Measurements from ENCODE around the gene GPD2. TPM values are rescaled to one million over a fixed set of nuclear protein-coding genes. Genes with fewer than 3 reads are reported as not detected.
"Not testable (repeated sequence)": the region's sequence is repeated elsewhere in the genome, so short reads cannot be mapped to it uniquely, and the experiment has no call there.

GPD2 gene
- polyA plus RNA-seq, 6 donors from 2014 or later: 5.8 to 11.4 (median 7.5) TPM

DNA sequence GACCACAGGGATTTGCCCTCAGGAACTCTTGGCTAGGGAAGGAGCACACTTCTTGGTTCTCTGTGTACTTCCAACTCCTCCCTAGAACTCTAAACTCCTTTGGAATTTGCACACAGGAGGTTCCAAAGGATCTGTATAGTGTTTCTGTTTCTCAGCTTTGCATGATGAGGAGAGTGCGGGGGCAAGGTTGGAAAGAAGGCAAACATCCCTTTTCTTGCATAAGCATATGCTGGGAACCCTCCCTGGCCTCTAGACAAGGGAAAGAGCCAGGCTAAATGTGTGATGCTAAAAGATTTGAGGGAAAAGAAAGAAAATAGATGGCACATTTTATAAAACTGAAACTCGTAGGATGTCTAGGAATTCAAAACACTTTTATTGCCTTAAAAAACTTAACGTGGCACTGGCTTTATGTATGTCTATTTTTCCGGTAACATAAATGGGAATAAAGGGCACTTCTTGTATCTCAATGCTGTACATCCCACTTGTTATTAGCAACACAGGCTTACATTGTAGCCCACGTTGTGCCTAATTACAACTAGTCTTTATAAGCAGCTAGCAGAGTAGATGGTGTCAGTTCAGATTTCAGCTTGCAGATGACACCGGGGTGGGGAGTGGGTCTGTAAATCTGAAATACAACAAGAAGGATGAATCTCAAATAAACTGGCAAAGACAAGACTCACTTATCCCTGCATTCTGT lies 165.8 kb downstream of the GPD2 start:
- no peak overlapping the region for H3K27ac Mint-ChIP-seq
- H3K4me1 Mint-ChIP-seq: no peaks in the 10 kb centered on the region
- DNase-seq (no peak), ATAC-seq (ENCODE audit: low read depth in 2 of 2) (no peak)
- no peak overlapping the region for H3K4me3 Mint-ChIP-seq
- peaks cover 0 to 6% (median 0%) of the 10 kb centered on the region in 7 donors for H3K9me3 Mint-ChIP-seq
- H3K27me3 Mint-ChIP-seq: peaks cover 5 to 20% (median 15%) of the 10 kb centered on the region in 3 donors
- peaks cover 0 to 5% of the 10 kb centered on the region in 2 donors for H3K36me3 Mint-ChIP-seq

DNA sequence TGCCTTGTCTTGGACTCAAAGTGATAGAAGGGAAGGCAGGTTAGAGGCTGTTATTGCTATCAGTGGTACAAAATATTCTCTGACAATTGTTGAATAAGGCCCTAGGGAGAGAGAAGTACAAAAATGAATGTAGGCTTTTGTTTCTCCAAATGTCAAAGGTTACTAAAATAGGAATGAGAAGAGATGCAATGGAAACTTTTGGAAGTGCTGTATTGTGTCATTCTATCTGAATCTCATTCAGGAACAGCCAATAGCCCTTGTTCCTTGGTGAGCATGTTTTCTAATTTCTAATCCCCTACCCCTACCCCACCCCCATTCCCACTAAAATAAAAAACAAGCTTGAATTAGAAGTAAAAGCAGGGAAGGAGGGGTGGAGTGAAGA lies 166.4 kb downstream of the GPD2 start:
- Mint-ChIP-seq H3K27me3 (peaks cover 5 to 20% (median 15%) of the 10 kb centered on the region in 3 donors), H3K4me3 (no peak overlapping the region), H3K4me1 (no peaks in the 10 kb centered on the region), H3K36me3 (peaks cover 0 to 5% of the 10 kb centered on the region in 2 donors), H3K9me3 (peaks cover 0 to 6% (median 0%) of the 10 kb centered on the region in 7 donors), H3K27ac (no peak overlapping the region)
- DNase-seq (no peak), ATAC-seq (ENCODE audit: low read depth in 2 of 2) (no peak)

DNA sequence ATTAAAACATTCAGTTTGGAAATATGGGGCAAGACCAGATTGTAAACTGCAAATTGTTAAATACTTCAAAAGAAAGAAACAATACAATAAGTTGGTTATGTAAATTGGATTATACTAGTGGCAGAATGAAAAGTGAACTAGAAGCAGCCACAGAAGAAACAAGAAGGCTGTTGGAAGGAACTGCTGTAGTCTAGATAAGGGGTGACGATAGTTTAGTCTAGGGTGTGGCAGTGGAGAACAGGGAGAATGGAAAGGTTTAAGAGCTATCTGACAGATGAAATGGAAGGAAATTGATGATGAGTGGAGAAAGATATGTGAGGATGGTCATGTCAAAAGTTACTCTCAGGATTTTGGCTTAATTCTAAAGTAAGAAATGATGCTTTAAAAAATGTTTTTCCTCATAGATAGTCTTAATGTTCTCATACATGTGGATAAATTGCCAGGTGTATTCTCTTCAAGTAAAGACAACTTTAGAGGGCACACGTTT lies 179.7 kb downstream of the GPD2 start:
- DNase-seq (no peak), ATAC-seq (ENCODE audit: low read depth in 2 of 2) (no peak)
- Mint-ChIP-seq H3K27ac (no peak overlapping the region), H3K27me3 (peaks cover 0 to 5% (median 0%) of the 10 kb centered on the region in 3 donors), H3K4me3 (no peak overlapping the region), H3K36me3 (no peaks in the 10 kb centered on the region), H3K4me1 (no peaks in the 10 kb centered on the region), H3K9me3 (no peaks in the 10 kb centered on the region)

- ATAC-seq (ENCODE audit: low read depth in 2 of 2); DNase-seq: not testable (repeated sequence)
Measured at GRCh38 chr2:156618071-156618470, 181.9 kb downstream of the GPD2 start.

GRCh38 chr2:156619021-156619539 lies 182.9 kb downstream of the GPD2 start:
- H3K36me3 Mint-ChIP-seq: no peaks in the 10 kb centered on the region
- no peak overlapping the region for H3K4me3 Mint-ChIP-seq
- H3K9me3 Mint-ChIP-seq: peaks cover 0 to 8% (median 0%) of the 10 kb centered on the region in 7 donors
- ATAC-seq (ENCODE audit: low read depth in 2 of 2) (no peak), DNase-seq (no peak)
- H3K27ac Mint-ChIP-seq: no peak overlapping the region
- H3K27me3 Mint-ChIP-seq: peaks cover 0 to 5% (median 0%) of the 10 kb centered on the region in 3 donors
- H3K4me1 Mint-ChIP-seq: no peaks in the 10 kb centered on the region

More at GRCh38 chr2:156618071-156618470, 181.9 kb downstream of the GPD2 start:
- H3K36me3 Mint-ChIP-seq, H3K27ac Mint-ChIP-seq, H3K4me3 Mint-ChIP-seq, H3K9me3 Mint-ChIP-seq, H3K4me1 Mint-ChIP-seq, H3K27me3 Mint-ChIP-seq: not testable (repeated sequence)

- DNase-seq (no peak), ATAC-seq (ENCODE audit: low read depth in 2 of 2) (no peak)
- peaks cover 0 to 27% (median 8%) of the 10 kb centered on the region in 7 donors for H3K9me3 Mint-ChIP-seq
- peaks cover 0 to 11% (median 0%) of the 10 kb centered on the region in 3 donors for H3K27me3 Mint-ChIP-seq
- no peak overlapping the region for H3K4me3 Mint-ChIP-seq
- no peaks in the 10 kb centered on the region for H3K4me1 Mint-ChIP-seq
- no peak overlapping the region for H3K27ac Mint-ChIP-seq
- H3K36me3 Mint-ChIP-seq: no peaks in the 10 kb centered on the region
Measured at GRCh38 chr2:156622491-156622890, 186.3 kb downstream of the GPD2 start.

DNA sequence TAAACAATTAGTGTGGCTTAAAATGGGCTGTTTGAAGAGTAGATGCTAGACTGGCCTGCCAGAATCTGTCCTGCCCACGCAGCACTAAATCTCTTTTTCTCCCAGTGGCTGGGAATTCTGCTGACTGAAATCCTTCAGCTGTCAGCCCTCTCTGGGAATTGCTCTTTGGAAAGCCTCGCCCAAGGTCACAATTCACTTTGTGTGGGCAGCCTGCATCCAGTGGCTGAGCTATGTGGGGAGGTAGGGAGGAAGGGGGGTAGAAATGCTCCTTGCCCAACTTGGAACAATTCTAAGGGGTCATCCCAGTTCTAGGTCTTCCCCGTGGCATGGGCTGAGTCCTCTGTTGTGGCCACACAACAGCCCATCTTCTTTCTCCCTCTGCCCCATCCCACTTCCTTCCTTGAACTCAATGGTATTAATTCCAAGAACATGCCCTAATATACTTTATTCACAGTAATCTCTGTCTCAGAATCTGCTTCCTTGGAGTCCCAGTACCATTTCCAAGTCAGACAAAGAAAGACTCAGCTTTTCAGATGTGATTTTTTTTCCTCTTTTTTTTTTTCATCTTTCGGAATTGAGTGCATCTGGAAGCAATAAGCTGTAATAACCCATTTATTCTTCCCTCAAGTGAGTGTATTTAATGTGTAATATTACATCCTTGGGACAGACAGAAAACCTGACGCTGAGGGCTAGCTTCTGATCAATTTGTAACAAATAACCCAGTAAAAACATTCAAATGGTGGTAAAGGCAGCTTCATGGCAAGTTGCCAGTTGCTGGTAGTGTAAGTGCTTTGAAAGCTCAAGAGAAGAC lies 189.4 kb downstream of the GPD2 start:
- ATAC-seq (ENCODE audit: low read depth in 2 of 2) (no peak), DNase-seq (no peak)
- H3K9me3 Mint-ChIP-seq: peaks cover 0 to 27% (median 9%) of the 10 kb centered on the region in 7 donors
- no peak overlapping the region for H3K4me3 Mint-ChIP-seq
- H3K4me1 Mint-ChIP-seq: no peaks in the 10 kb centered on the region
- H3K27ac Mint-ChIP-seq: peak overlapping the region in 1 of 6 donors; percentile 23
- peaks cover 0 to 20% (median 4%) of the 10 kb centered on the region in 3 donors for H3K27me3 Mint-ChIP-seq
- no peaks in the 10 kb centered on the region for H3K36me3 Mint-ChIP-seq

- peaks cover under 1 to 23% (median 4%) of the 10 kb centered on the region in 3 donors for H3K27me3 Mint-ChIP-seq
- peaks cover 0 to 20% (median 8%) of the 10 kb centered on the region in 7 donors for H3K9me3 Mint-ChIP-seq
- no peak overlapping the region for H3K27ac Mint-ChIP-seq
- H3K4me1 Mint-ChIP-seq: no peaks in the 10 kb centered on the region
- no peaks in the 10 kb centered on the region for H3K36me3 Mint-ChIP-seq
- no peak overlapping the region for H3K4me3 Mint-ChIP-seq
- DNase-seq (no peak), ATAC-seq (ENCODE audit: low read depth in 2 of 2) (no peak)
Measured at GRCh38 chr2:156626931-156627330, 190.8 kb downstream of the GPD2 start.

- Mint-ChIP-seq H3K4me3 (no peak overlapping the region), H3K27me3 (peaks cover 4 to 25% (median 13%) of the 10 kb centered on the region in 3 donors)
Measured at GRCh38 chr2:156630579-156631337, 194.6 kb downstream of the GPD2 start.

DNA sequence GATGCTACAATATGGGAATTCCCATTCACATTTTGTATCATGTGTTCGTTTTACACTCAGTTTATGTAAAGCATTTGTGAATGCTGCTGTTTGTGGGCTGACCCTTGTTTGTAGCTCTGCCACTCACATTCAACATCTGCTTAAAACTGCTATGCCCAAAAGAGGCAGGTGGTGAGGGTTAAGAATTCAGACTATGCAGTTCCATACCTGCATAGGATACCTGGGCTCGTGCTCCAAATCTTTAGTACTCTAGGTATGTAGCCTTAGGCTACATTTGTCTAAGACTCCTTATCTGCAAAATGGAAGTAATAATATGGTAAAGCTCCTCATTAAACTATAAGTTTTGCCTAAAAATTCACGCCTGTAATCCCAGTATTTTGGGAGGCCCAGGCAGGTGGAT lies 199.5 kb downstream of the GPD2 start:
- H3K4me1 Mint-ChIP-seq: no peaks in the 10 kb centered on the region
- no peak overlapping the region for H3K27ac Mint-ChIP-seq
- DNase-seq (no peak), ATAC-seq (ENCODE audit: low read depth in 2 of 2) (no peak)
- H3K4me3 Mint-ChIP-seq: no peak overlapping the region
- peaks cover 0 to 5% of the 10 kb centered on the region in 2 donors for H3K36me3 Mint-ChIP-seq
- H3K27me3 Mint-ChIP-seq: peaks cover 0 to 13% (median 7%) of the 10 kb centered on the region in 3 donors
- H3K9me3 Mint-ChIP-seq: peaks cover 0 to 13% (median 4%) of the 10 kb centered on the region in 7 donors

More at GRCh38 chr2:156630579-156631337, 194.6 kb downstream of the GPD2 start:
- ATAC-seq (ENCODE audit: low read depth in 2 of 2) (no peak), DNase-seq (no peak)
- H3K9me3 Mint-ChIP-seq: peaks cover 0 to 3% (median 0%) of the 10 kb centered on the region in 7 donors
- H3K4me1 Mint-ChIP-seq: no peaks in the 10 kb centered on the region
- H3K27ac Mint-ChIP-seq: no peak overlapping the region
- H3K36me3 Mint-ChIP-seq: no peaks in the 10 kb centered on the region
